Stomach smooth muscle (tissue), 2 donors: ENCODE measurements around the gene POTEF.
"Not testable (repeated sequence)": the region's sequence is repeated elsewhere in the genome, so short reads cannot be mapped to it uniquely, and the experiment has no call there.

Experiments
- H3K27ac ChIP-seq: one replicate; pipeline ENCODE4 v1.7.0; 2013; ENCODE audit warnings: mild to moderate bottlenecking, low read length, inconsistent platforms
- H3K27me3 ChIP-seq, 2 donors: one replicate each; pipeline ENCODE4 v1.7.0; 2013; ENCODE audit warnings: low read length in 2 of 2; ENCODE audit not compliant: insufficient read depth in 2 of 2, control insufficient read depth in 1 of 2
- H3K36me3 ChIP-seq, 2 donors: one replicate each; pipeline ENCODE4 v1.7.0; 2013; ENCODE audit warnings: low read length in 2 of 2; ENCODE audit not compliant: control insufficient read depth in 2 of 2, insufficient read depth in 2 of 2
- H3K4me1 ChIP-seq: one replicate; pipeline ENCODE4 v1.7.0; 2013; ENCODE audit warnings: low read length; ENCODE audit not compliant: control insufficient read depth, insufficient read depth
- H3K4me3 ChIP-seq, 2 donors: one replicate each; pipeline ENCODE4 v1.7.0; 2013; ENCODE audit warnings: low read length in 2 of 2
- H3K9ac ChIP-seq, 2 donors: one replicate each; pipeline ENCODE4 v1.7.0; 2013; ENCODE audit warnings: low read length in 2 of 2, mild to moderate bottlenecking in 1 of 2
- H3K9me3 ChIP-seq, 2 donors: one replicate each; pipeline ENCODE4 v1.7.0; 2013; ENCODE audit warnings: low read length in 2 of 2; ENCODE audit not compliant: control insufficient read depth in 2 of 2
- donor health status: healthy.
- donor health status: Pancreatic carcinoma.

POTEF gene

DNA sequence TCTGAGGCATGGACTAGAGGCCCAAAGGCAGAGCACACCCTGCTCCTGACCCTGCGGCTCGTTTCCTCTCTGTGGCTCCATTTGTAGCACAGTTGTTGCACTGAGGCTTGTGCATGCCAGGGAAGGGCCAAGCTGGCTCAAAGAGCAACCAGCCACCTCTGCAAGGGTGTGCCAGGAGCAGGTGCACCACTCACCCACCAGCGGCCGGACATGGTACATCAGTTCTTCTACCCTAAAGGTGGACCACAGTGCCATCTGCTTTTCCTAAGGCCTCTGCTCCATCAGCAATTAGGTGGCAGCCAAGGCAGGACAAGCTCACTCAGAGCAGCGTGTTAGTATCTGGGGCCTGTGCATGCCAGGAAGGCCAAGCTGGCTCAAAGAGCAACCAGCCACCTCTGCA lies 66.4 kb downstream of the POTEF start:
- H3K27me3 ChIP-seq, H3K36me3 ChIP-seq, H3K27ac ChIP-seq, H3K9me3 ChIP-seq, H3K4me3 ChIP-seq, H3K4me1 ChIP-seq, H3K9ac ChIP-seq: not testable (repeated sequence)

- H3K27ac ChIP-seq, H3K9ac ChIP-seq, H3K27me3 ChIP-seq, H3K9me3 ChIP-seq, H3K36me3 ChIP-seq, H3K4me3 ChIP-seq, H3K4me1 ChIP-seq: not testable (repeated sequence)
Measured at GRCh38 chr2:130059982-130060381, 69.0 kb downstream of the POTEF start.

- not testable (repeated sequence) for H3K27ac ChIP-seq, H3K9ac ChIP-seq, H3K9me3 ChIP-seq, H3K36me3 ChIP-seq, H3K27me3 ChIP-seq, H3K4me3 ChIP-seq, H3K4me1 ChIP-seq
Measured at GRCh38 chr2:130056336-130056735, 72.7 kb downstream of the POTEF start.

DNA sequence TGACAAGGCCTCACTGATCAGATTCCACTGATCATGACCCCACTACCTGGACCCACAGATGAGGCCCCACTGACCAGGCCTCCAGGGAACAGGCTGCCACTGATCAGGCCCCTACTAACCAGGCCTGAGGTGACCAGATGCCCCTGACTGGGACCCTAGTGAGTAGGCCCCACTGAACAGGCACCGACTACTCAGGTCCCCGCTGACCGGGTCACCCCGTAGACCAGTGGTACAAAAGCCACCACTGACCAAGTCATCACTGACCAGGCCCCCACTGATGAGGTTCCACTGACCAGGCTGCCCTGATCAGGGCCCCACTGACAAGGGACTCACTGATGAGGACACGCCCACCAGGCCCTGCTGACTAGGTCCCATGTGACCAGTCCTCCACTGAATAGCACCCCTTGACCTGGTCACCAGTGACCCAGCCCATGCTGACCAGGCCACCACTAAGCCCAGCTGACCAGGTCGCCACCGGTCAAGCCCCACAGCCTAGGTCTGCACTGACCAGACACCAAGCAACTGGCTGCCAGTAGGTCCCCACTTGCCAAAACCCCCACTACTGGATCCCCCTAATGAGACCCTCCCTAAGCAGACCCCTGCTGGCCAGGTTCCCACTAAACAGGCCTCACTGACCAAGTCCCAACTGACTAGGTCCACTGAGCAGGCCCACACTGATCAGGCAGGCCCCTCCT lies 75.7 kb downstream of the POTEF start:
- not testable (repeated sequence) for H3K4me3 ChIP-seq, H3K4me1 ChIP-seq, H3K36me3 ChIP-seq, H3K9ac ChIP-seq, H3K9me3 ChIP-seq, H3K27ac ChIP-seq, H3K27me3 ChIP-seq

GRCh38 chr2:130052376-130052775 lies 76.6 kb downstream of the POTEF start:
- not testable (repeated sequence) for H3K9ac ChIP-seq, H3K4me3 ChIP-seq, H3K9me3 ChIP-seq, H3K36me3 ChIP-seq, H3K27me3 ChIP-seq, H3K4me1 ChIP-seq, H3K27ac ChIP-seq

DNA sequence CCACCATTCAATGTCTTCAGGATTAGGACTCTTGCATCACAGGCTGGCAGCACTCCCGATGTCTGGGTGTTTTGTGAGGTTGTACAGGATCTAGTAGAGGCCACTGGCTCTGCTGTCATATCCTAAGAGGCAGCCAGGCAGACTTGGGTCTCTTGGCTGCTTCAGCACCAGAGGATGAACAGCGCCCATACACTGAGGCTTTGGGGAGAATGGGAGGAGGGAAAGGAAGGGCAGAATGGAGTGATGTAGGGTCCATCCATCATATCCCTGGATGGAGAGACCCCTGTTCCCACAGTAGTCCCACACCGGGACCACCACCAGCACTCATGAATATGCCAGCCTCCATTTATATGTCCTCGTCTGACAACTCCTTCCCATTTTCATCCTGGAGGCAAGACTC lies 80.6 kb downstream of the POTEF start:
- not testable (repeated sequence) for H3K36me3 ChIP-seq, H3K4me3 ChIP-seq, H3K4me1 ChIP-seq, H3K9ac ChIP-seq, H3K27ac ChIP-seq, H3K9me3 ChIP-seq, H3K27me3 ChIP-seq

DNA sequence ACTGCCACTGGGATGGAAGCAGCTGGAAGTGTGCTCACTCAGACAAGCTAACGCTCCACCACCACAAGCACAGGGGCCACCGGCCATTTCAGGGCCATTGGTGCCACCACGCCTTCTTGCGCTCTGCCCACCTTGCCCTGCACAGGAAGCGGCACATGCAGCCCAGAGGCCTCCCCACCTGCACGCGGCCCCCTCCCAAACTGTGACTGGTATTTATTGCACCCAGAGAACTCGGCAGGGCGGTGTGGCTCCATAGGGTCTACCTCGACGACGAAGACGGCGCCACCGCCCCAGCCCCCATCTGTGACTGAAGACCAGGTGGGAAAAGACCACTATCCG lies 90.8 kb downstream of the POTEF start:
- H3K9me3 ChIP-seq, H3K36me3 ChIP-seq, H3K27me3 ChIP-seq, H3K4me1 ChIP-seq, H3K27ac ChIP-seq, H3K4me3 ChIP-seq, H3K9ac ChIP-seq: not testable (repeated sequence)

DNA sequence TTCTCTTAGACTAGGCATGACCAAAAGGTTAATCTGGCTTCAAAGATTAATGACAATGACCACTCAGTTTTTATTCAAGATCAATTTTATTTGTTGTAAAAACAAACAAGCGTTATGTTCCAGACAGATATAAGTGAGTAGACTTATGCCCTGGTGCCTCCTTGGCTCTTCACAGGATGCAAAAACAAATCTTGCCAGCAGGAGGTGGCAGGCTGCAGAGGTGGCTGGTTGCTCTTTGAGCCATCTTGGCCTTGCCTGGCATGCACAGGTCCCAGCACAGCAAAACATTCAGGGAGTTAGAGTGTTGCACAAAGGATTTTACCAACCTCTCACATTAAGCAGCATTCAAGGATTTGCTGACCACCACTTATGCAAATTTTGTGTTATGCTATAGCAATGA lies 103.1 kb downstream of the POTEF start:
- H3K9me3 ChIP-seq, H3K9ac ChIP-seq, H3K27ac ChIP-seq, H3K4me3 ChIP-seq, H3K4me1 ChIP-seq, H3K36me3 ChIP-seq, H3K27me3 ChIP-seq: not testable (repeated sequence)
